Left ventricle myocardium superior (tissue), 1 donor: ENCODE measurements around the gene DEPP1. TPM values are rescaled to one million over a fixed set of nuclear protein-coding genes. Genes with fewer than 3 reads are reported as not detected.

ENCODE experiments used
- ATAC-seq: fragments of 200-7000 bp; cut with Tn5 transposase; one replicate; pipeline ENCODE4 v1.9.1; 2020; ENCODE audit warnings: mild to moderate bottlenecking, moderate library complexity
- DNase-seq: peaks from one replicate; pipeline ENCODE4 v3.0.0-alpha.2; 2020
- intact Hi-C: fragments of 100-400 bp; cut with micrococcal nuclease; formaldehyde crosslinking; loops from one replicate; pipeline ENCODE4 v1.11.0; 2022
- total RNA-seq: library from RNA; stranded (reverse); fragmentation: NEBNext Ultra II Directional; extraction: Animal tissue kit (Norgen Biotek cat#: 25700); gene quantifications from one replicate; pipeline ENCODE4 v1.2.1, GENCODE V29; 2021
- donor health status: DM: no; HTN: yes; CAD: no; lungs with severe emphysema.

The DEPP1 gene
- total RNA-seq, 1 donor from 2014 or later = 32.2 TPM

- ATAC-seq (peak; percentile 51), DNase-seq (no peak)
- intact Hi-C loops = no loop called here
Observed at GRCh38 chr10:44927352-44927751, 51.3 kb downstream of the DEPP1 start.

GRCh38 chr10:44926751-44927351 is 51.8 kb downstream of the DEPP1 start:
- DNase-seq = no peak
- ATAC-seq = no peak
- intact Hi-C loops = no loop called here

Other genes starting within 250 kb of the DEPP1 start
- gene TMEM72, start 67.5 kb downstream of the DEPP1 start, total RNA-seq = not detected
- gene RASSF4, start 19.0 kb downstream of the DEPP1 start, total RNA-seq = 93.5 TPM
- gene ZNF22, start 22.1 kb upstream of the DEPP1 start, total RNA-seq = 12.6 TPM